GM19468 (cell line): Measurements from ENCODE around the gene NSUN4.
"Not testable (repeated sequence)": the region's sequence is repeated elsewhere in the genome, so short reads cannot be mapped to it uniquely, and the experiment has no call there.

Source experiments
- ATAC-seq: cut with Tn5 transposase; IDR thresholded peaks from one replicate; pipeline ENCODE4 v1.9.1; 2021; ENCODE audit warnings: mild to moderate bottlenecking, moderate library complexity, moderate number of reproducible peaks; ENCODE audit not compliant: unreplicated experiment; ENCODE audit errors: extremely low read depth

Gene NSUN4

GRCh38 chr1:46340404-46341221 lies at the start of gene NSUN4:
Gene NSUN4, plus strand, starts transcription at chr1:46340807. Its CDS starts 20 bp downstream, at chr1:46340827.
- ATAC-seq: peak; percentile 55

DNA sequence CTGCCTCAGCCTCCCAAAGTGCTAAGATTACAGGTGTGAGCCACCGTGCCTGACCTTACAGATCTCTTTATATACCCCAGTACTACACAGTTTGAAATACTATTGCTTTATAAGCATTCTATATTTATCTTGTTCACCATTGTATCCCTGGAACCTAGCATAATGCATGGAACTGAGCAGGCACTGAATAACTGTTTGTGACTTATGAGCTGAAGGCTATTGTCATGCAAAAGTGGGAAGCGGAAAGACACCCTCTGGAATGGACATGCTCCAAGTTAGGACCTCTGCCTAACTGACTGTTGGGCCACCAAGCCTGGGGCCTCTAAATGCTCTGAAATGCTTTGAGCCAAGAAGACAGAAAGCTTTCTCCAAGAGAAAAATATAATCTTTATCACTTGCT lies 45.3 kb upstream of the NSUN4 start:
- no peak for ATAC-seq

DNA sequence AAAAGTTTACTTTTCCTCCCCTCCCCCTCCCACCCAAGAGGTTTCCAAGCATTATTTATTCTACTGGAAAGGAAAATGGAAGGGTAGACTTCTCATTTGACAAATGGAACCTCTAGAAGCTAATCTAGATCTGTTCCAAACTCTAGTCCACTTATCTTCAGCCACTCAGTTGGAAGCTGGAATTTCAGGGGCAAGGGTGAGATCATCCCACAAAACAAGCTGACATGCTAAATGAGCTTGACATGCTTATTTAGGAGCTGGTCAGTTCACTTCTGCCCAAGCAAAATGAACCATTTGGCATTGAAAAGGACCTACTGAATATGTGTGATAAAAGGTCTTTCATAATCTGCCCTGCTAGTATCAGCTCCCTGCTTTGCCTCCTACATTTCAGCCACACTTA lies 42.2 kb upstream of the NSUN4 start:
- ATAC-seq: no peak

DNA sequence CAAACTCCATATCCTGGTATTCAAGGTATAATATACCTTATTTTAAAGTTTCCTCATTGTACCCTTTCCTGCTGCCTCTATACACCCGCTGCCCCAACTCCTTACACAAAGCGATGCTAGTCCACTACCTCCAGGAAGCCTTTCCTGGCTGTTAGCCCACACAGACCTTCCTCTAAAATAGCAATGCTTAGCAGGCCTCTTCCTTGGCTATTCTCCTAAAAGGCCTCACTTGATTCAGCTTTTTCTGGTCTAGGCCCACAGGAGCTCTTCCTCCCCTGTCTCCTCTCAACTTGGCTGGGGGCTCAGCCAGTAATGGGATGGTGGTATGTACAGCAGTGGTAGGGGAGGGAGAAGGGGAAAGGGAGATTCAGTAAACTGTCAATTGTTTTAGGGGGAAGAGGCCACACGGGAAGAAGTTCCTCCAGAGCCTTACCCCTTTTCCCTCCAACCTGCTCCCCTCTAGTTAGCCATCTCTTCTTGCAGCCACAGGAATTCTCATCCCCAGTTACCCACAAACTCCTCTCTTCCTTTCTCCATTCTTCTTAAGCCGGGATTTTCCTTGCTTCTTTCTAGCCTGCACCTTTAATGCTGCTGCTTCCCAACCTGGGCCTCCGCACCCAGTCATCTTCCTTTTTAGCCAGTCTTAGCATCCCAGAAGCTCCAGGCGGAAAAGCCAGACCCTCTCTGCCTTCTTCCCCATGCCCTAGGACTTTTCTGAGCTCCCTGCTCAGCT lies 39.8 kb upstream of the NSUN4 start:
- ATAC-seq: no peak

DNA sequence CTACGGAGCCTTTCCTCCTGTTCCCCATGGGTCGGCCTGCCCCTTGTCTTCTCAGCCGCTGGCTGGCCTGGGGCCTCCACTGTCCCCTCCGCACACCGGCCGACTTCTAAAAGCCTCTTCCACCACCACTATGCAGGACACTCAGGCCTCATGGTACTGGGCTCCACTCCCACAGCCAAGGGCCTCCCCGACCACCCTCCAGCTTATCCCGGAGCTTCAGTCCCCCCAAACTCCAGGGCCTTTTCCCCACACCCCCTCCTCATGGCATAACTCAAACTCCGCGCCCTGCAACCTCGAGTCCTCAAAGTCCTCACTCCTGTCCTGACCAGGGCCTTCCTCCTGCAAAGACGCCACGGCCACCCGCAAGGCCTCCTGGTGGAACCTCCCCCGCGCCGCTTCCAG lies 39.2 kb upstream of the NSUN4 start:
- ATAC-seq: no peak

GRCh38 chr1:46301808-46302640 lies 38.6 kb upstream of the NSUN4 start:
- ATAC-seq: no peak

DNA sequence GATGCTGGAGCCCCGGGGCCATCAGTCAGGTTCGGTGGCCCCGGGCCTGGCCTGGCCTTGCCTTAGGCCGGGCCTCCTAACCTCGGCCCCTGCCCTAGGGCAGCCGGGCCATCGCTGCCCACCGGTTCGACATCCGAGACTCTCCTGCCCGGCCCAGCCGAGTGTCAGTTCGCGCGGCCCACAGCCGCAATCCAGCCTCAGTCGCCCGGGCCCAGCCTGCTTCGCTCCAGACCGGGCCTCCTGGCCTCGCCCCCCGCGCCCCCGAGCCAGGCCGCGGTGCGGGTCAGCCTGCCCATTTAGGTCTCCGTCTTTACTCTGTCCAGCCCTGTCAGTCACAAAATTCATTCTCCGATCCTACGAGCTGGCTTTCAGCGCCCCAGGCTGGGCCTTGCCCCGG lies 38.0 kb upstream of the NSUN4 start:
- no peak for ATAC-seq

- ATAC-seq: peak; percentile 67
These were observed 37.4 kb upstream of the NSUN4 start, which contains the start of the genes LRRC41 and UQCRH for GRCh38 chr1:46303038-46303871. Gene LRRC41, minus strand, starts transcription at chr1:46303616. Its CDS starts 294 bp downstream, at chr1:46303322. Gene UQCRH, plus strand, starts transcription at chr1:46303698. Its CDS starts 69 bp downstream, at chr1:46303767.

DNA sequence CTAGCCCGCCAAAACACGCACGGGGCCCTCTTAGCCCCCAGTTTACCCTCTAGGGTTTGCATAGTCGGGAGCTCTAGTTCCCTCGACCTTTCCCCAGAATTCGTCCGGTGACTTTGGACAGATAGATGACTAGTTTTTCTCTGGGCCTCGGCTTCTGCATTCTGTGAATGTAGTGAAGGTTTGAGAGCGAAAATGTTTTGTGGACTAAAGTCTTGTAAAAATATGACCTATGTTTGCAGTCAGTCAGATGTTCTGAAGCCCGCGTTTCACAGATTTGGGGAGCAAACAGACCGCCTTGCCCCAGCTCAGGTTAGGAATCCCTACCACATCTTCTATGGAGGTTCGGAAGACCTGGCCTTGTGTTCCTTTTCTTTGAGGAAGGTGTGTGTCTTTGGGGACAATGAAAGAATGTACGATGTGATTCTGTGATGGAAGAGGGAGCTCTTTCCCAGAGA lies 36.7 kb upstream of the NSUN4 start:
- no peak for ATAC-seq

GRCh38 chr1:46306159-46306530 lies 34.5 kb upstream of the NSUN4 start:
- ATAC-seq: no peak

- ATAC-seq: no peak
These were observed 31.0 kb upstream of the NSUN4 start for GRCh38 chr1:46309401-46310159.

DNA sequence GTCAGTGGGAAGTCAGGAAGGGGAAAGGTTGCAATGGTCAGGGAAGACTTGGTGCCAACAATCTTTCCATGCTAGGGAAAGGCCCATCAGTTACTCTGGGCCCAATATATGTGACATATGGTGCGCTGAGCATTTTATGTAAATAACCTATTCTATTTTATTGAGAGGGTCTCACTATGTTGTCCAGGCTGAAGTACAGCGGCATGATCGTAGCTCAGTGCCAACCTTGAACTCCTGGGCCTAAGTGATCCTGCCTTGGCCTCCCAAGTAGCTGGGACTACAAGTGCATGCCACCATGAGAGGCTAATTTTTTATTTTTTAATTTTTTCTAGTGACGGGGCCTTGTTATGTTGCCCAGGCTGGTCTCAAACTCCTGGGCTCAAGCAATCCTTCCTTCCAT lies 30.3 kb upstream of the NSUN4 start:
- no peak for ATAC-seq

- no peak for ATAC-seq
These were observed 24.8 kb upstream of the NSUN4 start for GRCh38 chr1:46315669-46316403.

DNA sequence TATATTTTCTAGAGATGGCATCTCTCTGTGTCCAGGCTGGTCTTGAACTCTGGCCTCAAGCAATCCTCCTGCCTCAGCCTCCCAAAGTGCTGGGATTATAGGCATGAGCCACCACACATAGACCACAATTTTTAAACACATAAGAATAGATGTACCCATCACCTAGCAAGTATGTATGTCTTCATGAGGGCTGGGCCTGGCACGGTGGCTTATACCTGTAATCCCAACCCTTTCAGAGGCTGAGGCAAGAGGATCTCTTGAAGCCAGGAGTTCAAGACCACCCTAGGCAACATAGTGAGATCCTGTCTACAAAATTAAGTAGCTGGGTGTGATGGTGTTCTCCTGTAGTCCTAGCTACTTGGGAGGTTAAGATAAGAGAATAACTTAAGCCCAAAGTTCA lies 23.3 kb upstream of the NSUN4 start:
- ATAC-seq: no peak

DNA sequence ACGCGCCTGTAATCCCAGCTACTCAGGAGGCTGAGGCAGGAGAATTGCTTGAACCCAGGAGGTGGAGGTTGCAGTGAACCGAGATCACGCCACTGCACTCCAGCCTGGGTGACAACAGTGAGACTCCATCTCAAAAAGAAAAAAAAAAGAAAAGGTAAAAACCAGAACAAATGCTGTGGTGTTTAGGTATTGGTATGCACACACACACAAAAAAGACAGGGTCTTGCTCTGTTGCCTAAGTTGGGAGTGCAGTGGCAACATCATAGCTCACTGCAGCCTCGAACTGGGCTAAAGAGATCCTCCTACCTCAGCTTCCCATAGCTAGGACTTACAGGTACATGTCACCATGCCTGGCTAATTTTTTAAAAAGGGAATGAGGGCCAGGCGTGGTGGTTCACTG lies 21.3 kb upstream of the NSUN4 start:
- ATAC-seq: not testable (repeated sequence)

DNA sequence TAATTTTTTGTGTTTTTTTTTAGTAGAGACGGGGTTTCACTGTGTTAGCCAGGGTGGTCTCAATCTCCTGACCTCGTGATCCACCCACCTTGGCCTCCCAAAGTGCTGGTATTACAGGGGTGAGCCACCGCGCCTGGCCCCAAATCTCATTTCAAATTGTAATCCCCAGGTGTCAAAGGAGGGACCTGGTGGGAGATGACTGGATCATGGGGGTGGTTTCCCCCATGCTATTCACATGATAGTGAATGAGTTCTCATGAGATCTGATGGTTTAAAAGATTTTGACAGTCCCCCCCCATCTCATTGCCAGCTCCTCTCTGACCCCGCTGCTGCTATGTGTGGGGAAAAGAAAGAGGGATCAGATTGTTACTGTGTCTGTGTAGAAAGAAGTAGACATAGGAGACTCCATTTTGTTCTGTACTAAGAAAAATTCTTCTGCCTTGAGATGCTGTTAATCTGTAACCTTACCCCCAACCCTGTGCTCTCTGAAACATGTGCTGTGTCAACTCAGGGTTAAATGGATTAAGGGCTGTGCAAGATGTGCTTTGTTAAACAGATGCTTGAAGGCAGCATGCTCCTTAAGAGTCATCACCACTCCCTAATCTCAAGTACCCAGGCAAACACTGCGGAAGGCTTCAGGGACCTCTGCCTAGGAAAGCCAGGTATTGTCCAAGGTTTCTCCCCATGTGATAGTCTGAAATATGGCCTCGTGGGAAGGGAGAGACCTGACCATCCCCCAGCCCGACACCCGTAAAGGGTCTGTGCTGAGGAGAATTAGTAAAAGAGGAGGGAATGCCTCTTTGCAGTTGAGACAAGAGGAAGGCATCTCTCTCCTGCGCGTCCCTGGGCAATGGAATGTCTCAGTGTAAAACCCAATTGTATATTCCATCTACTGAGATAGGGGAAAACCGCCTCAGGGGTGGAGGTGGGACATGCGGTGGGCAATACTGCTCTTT lies 20.4 kb upstream of the NSUN4 start:
- ATAC-seq: not testable (repeated sequence)

DNA sequence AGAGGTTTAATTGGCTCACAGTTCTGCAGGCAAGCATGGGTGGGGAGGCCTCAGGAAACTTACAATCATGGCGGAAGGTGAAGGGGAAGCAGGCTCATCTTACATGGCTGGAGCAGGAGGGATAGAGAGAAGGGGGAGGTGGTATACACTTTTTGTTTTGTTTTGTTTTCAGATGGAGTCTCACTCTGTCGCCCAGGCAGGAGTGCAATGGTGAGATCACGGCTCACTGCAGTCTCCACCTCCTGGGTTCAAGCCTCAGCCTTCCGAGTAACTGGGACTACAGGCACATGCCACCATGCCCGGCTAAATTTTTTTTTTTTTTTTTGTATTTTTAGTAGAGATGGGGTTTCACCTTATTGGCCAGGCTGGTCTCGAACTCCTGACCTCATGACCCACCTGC lies 18.4 kb upstream of the NSUN4 start:
- ATAC-seq: not testable (repeated sequence)
